KG1 (cell line): Measurements from ENCODE around the gene NOSTRIN.
"Not testable (repeated sequence)": the region's sequence is repeated elsewhere in the genome, so short reads cannot be mapped to it uniquely, and the experiment has no call there.

Source experiments
- DNase-seq: peaks from one replicate; lab custom pipeline; 2025; lab: John Stamatoyannopoulos, UW

NOSTRIN gene

DNA sequence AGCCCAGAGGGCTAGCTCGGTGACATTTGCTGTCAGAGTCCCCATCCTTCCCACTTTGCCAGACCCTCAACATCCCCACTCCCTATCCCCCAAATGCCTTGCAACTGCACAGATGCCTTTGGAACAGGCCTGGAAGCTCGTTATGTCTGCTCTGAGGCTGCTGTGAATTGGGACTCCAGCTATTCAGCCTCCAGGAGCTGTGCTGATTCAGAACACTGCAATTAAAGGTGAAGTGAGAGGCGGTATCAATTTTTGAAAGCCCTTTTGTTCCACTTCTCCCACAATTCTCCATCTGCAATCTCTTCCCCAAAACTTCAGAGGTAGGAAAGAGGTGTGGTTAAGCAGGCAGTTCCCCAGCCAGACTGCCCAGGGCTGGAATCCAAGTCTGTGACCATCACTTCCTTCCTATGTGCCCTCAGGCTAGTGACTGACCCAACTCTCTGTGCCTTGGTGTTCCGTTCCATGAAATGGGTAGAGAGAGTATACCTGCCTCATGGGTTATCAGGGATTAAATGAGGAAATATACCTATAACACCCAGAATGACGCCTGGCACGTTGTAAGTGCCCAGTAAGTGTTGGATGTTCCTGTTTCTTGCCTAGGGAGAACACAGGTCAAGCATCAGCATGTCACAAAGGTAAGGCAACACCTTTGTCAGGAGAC, 17.5 kb downstream of the NOSTRIN start:
- DNase-seq = no peak

DNA sequence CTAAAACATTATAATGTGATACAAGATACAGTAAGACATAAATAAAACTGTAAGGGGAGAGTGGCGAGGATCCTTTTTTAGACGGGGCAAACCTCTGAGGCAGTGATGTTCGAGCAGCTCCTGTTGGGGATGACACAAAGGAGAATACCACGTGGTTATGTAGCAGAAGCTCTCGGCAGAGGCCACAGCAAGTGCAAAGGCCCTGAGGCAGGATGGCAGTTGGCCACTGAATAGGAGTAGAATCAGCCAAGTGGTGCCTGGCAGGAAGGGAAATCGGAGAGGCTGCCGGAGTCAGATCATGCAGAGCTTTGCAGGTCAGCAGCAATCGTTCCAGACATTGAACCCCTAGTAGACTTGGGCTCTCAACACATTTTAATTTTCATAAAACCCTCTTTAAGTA, 19.1 kb downstream of the NOSTRIN start:
- no peak for DNase-seq

- no peak for DNase-seq
These were observed 19.6 kb downstream of the NOSTRIN start for GRCh38 chr2:168821992-168822391.

DNA sequence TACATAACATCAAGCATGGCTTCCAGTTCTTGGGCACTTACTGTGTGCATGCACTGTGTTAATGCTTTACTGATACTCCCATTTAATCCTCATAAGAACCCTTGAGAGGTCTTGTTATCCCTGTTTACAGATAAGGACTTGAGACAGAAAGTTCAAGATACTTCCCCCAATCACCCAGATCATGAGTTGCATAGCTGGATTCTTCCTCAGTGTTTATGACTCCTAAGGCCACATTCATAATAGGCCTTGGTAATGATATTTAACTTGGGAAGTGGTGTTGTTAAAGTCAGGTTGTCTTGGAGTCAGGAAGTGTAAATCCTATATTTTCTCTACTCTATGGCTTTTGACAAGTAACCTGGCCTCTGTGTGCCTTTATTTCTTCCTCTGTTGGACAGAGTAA, 22.7 kb downstream of the NOSTRIN start:
- DNase-seq = no peak

DNA sequence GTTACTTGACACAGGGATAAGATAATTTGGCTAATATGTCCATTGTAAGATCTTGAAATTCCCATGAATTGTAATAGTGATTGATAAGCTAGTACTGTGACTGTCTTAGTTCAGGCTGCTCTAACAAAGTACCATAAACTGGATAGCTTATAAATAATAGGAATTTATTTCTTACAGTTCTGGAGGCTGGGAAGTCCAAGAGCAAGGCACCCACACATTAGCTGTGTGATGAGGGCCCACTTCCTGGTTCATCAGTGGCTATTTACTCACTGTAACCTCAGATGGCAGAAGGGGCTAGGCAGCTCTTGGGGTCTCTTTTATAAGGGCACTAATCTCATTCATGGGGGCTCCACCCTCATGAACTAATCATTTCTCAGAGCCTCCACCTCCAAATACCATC, 28.5 kb downstream of the NOSTRIN start:
- no peak for DNase-seq

GRCh38 chr2:168831662-168832061, 29.2 kb downstream of the NOSTRIN start:
- no peak for DNase-seq

GRCh38 chr2:168835969-168836368, 33.5 kb downstream of the NOSTRIN start:
- no peak for DNase-seq

DNA sequence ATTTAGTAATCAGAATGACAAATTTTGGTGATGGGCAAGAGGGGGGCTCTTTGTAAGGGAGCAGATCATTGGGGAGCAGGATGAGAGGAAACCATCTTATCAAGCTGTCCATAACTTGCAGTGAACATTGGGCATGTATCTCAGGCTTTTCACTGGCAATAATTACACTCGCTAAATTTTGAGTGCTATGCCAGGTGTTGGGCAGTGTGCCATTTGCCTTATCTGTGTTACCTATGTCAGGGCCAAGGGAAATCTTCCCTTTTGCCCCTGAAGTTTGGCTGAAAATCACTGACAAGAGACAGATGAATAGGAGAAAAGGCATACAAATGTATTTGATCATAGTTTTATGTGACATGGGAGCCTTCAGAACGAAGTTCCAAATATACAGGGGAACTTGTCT, 39.0 kb downstream of the NOSTRIN start:
- no peak for DNase-seq

DNA sequence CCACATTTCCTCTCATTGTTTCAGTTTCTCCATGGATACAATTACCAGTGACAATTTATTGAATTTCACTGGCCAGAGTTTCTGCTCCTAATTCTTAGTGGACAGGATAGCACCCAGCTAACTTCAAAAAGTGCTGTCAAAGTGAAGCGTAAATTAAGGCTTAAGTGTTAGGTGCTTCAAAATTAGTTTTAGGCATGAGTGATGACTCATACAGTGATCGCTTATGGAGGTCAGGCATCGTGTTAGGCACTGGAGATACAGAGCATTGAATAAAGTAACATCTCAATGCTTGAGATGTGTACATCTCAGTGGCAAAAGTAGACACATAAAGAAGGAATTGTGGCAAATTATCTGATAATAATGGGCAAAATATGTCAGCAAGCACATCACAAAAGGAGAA, 40.8 kb downstream of the NOSTRIN start:
- DNase-seq = no peak

DNA sequence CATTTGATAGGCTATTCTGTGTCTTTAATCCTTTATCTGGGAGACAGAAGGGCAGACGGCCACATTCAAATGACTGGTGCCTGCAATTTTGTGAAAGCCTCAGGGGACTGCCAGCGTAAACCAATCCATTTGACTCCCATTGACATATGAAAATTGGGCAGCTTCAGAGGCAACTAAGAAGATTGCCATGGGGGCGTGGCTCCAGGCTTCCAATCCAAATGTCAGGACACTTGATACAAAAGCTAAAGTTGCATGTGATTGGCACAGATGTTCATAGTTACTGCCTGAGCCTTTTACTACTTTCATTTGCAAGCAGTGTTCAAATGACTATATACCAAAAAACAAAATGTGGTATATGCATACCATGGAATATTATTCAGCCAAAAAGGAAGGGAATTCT, 45.8 kb downstream of the NOSTRIN start:
- DNase-seq = no peak

GRCh38 chr2:168849610-168850009, 47.2 kb downstream of the NOSTRIN start:
- no peak for DNase-seq

DNA sequence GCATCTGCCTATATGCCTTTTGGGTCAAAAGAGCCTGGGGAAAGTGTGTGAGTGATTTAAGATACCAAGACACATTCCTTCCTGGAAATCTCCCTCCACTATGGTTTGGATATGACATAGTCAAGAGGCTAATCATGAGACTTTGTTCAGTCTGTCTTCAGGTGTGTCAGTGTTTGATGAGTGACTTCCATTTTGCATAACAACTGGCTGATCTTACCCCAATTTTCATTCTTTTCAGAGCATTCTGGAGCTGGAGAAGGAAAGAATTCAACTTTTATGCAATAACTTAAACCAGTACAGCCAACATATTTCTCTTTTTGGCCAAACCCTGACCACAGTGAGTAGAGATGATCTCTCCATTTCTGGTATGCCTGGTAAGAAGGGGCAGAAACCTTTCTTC, 48.4 kb downstream of the NOSTRIN start:
- DNase-seq = no peak

GRCh38 chr2:168851674-168852320, 49.4 kb downstream of the NOSTRIN start:
- no peak for DNase-seq

GRCh38 chr2:168852481-168852880, 50.0 kb downstream of the NOSTRIN start:
- DNase-seq = no peak

DNA sequence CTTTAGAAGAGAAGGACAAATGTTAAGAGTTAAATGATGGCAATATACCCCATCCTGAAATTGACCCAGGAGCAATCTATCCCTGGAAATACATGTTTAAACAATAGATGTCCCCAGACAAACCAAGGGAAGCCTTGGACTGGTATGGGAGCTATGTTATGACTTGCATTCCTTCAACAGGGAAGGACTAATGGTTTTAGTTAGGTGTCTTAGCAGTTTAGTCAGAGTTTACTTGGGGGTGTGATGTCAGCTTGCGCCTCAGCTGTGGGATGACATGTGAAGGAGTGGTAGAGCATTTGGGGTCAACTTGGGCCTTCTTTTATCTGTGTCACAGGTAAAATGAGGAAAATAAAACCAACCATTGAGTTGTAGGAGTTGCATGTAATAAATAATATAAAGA, 51.0 kb downstream of the NOSTRIN start:
- DNase-seq = no peak

- DNase-seq = no peak
These were observed 52.2 kb downstream of the NOSTRIN start for GRCh38 chr2:168854651-168855050.

- no peak for DNase-seq
These were observed 53.2 kb downstream of the NOSTRIN start for GRCh38 chr2:168855601-168856000.

- no peak for DNase-seq
These were observed 55.7 kb downstream of the NOSTRIN start for GRCh38 chr2:168858146-168858545.

GRCh38 chr2:168867164-168867563, 64.7 kb downstream of the NOSTRIN start:
- not testable (repeated sequence) for DNase-seq

DNA sequence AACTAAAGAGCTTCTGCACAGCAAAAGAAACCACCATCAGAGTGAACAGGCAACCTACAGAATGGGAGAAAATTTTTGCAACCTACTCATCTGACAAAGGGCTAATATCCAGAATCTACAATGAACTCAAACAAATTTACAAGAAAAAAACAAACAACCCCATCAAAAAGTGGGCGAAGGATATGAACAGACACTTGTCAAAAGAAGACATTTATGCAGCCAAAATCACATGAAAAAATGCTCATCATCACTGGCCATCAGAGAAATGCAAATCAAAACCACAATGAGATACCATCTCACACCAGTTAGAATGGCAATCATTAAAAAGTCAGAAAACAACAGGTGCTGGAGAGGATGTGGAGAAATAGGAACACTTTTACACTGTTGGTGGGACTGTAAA, 67.9 kb downstream of the NOSTRIN start:
- DNase-seq = not testable (repeated sequence)

GRCh38 chr2:168870824-168871223, 68.4 kb downstream of the NOSTRIN start:
- not testable (repeated sequence) for DNase-seq

- no peak for DNase-seq
These were observed 72.1 kb downstream of the NOSTRIN start for GRCh38 chr2:168874368-168875054.

- DNase-seq = not testable (repeated sequence)
These were observed 79.7 kb downstream of the NOSTRIN start for GRCh38 chr2:168882163-168882562.
